Small intestine (tissue), 7 donors: ENCODE measurements around the gene EGLN2. TPM values are rescaled to one million over a fixed set of nuclear protein-coding genes. Genes with fewer than 3 reads are reported as not detected.
"Not testable (repeated sequence)": the region's sequence is repeated elsewhere in the genome, so short reads cannot be mapped to it uniquely, and the experiment has no call there.

ENCODE experiments used
- DNase-seq, 2 donors: peaks; one replicate each; pipeline versions ENCODE4 v3.0.0 to v3.0.0-alpha.2; 2013
- FAIRE-seq: peaks from 2 replicates; lab custom pipeline; 2012; peaks lifted over from hg19 to GRCh38; lab: Jason Lieb, UNC
- H3K27ac ChIP-seq, 3 donors: one replicate each; pipeline ENCODE4 v1.5.1; 2013; ENCODE audit warnings: low read length in 2 of 3, mild to moderate bottlenecking in 2 of 3, control low read depth in 1 of 3, inconsistent platforms in 1 of 3, low read depth in 1 of 3, moderate library complexity in 1 of 3
- H3K27me3 ChIP-seq, 3 donors: one replicate each; pipeline ENCODE4 v1.6.1; 2013; ENCODE audit warnings: low read length in 3 of 3, inconsistent platforms in 1 of 3; ENCODE audit not compliant: control insufficient read depth in 3 of 3, insufficient read depth in 3 of 3
- H3K36me3 ChIP-seq, 3 donors: one replicate each; pipeline ENCODE4 v1.6.1; 2013; ENCODE audit warnings: low read length in 3 of 3, inconsistent platforms in 1 of 3, low read depth in 1 of 3, mild to moderate bottlenecking in 1 of 3, moderate library complexity in 1 of 3; ENCODE audit not compliant: control insufficient read depth in 3 of 3, insufficient read depth in 2 of 3
- H3K4me1 ChIP-seq, 3 donors: one replicate each; pipeline ENCODE4 v1.6.1; 2013; ENCODE audit warnings: low read length in 2 of 3, inconsistent platforms in 1 of 3, low read depth in 1 of 3, mild to moderate bottlenecking in 1 of 3, moderate library complexity in 1 of 3; ENCODE audit not compliant: control insufficient read depth in 3 of 3, insufficient read depth in 2 of 3
- H3K4me3 ChIP-seq, 3 donors: one replicate each; pipeline ENCODE4 v1.5.1; 2013; ENCODE audit warnings: low read length in 3 of 3, control low read depth in 1 of 3, inconsistent platforms in 1 of 3, low read depth in 1 of 3, mild to moderate bottlenecking in 1 of 3, moderate library complexity in 1 of 3
- H3K9me3 ChIP-seq, 2 donors: one replicate each; pipeline ENCODE4 v1.6.1; 2013; ENCODE audit warnings: low read depth in 1 of 2, low read length in 1 of 2; ENCODE audit not compliant: control insufficient read depth in 2 of 2, insufficient read depth in 1 of 2
- WGBS, 3 donors: extraction: QIAGEN DNeasy Blood & Tissue Kit; methylation state at CpG; one replicate each; pipeline ENCODE4 v1.1.7; 2013; 5-methylcytosine and 5-hydroxymethylcytosine counted together
- polyA plus RNA-seq, 4 donors: library from polyadenylated mRNA; stranded (reverse) in 3 of 4; unstranded in 1 of 4; fragments of 200-250 nt in 3 of 4; fragments of 120-200 nt in 1 of 4; gene quantifications; one replicate each; pipeline versions ENCODE4 v1.2.1 to v1.2.3, GENCODE V29; 2013
- donor health status: healthy with polysubstance abuse.
- donor health status: control.
- donor health status: control.
- donor health status: Bipolar disorder and iron deficiency.
- donor health status: healthy.

Gene EGLN2
- polyA plus RNA-seq, 4 donors: 60.1 to 103 (median 81.3) TPM

DNA sequence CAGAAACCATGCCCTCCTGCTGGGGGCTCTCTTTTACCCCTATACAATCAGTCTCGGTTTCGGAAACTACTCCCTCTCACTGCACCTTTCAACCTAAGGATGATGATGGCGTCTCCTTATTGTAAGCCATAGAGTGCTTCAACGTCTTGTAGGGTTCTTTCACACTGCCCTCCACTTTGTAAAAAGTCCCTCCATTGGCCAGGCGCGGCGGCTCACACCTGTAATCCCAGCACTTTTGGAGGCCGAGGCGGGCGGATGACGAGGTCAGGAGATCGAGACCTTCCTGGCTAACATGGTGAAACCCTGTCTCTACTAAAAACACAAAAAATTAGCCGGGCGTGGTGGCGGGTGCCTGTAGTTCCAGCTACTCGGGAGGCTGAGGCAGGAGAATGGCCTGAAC is 31.8 kb downstream of the EGLN2 start:
- Histone ChIP-seq H3K27ac (peak overlapping the region in 1 of 3 donors; percentile 78), H3K36me3 (peaks cover 0 to 14% (median 2%) of the 10 kb centered on the region in 3 donors), H3K4me1 (peaks cover 0 to 34% (median 0%) of the 10 kb centered on the region in 3 donors)
- not testable (repeated sequence) for H3K27me3 ChIP-seq, H3K9me3 ChIP-seq, FAIRE-seq, H3K4me3 ChIP-seq, DNase-seq
- 95 to 99% (median 96%) methylated on average over 13 to 16 of the region's 16 CpGs for WGBS, 3 donors

DNA sequence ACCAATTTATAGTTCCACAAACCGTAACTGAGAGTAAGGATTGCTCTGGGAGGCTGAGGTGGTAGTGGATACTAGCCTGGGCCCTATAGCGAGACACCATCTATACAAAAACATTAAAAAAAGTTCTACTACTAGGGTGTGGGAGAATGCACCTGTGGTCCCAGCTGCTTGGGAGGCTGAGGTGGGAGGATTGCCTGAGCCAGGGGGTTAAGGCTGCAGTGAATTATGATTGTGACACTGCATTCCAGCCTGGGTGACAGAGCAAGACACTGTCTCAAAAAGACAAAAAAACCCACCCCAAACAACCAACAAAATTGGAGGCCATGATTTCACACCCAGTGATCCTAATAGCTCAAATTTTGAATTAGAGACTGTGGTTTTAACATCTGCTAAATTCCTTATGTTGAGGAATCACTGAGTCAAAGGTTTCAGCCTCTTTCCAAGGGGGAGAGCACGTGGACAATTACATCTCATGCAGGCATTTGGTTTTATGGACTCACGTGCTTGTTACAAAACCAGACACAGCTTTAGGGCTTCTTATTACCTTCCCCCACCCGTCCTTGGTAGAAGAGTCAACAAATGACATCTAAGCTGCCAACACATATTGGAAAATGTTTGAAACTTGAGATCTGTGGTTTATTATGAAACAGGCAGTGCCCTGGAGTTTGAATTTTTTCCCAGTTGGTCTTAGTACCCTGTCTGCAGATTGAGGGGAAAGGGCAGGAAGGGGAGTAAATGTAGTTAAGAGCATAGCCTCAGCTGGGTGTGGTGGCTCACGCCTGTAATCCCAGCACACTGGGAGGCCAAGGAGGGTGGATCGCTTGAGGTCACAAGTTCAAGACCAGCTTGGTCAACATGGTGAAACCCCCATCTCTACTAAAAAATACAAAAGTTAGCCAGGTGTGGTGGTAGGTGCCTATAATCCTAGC is 32.8 kb downstream of the EGLN2 start:
- no peak for FAIRE-seq
- H3K4me3 ChIP-seq: no peak overlapping the region
- peak; percentile 38 to 94 for DNase-seq
- WGBS, 3 donors: 37 to 63% (median 47%) methylated on average over 7 of the region's 7 CpGs
- peak overlapping the region in 1 of 3 donors; percentile 78 for H3K27ac ChIP-seq
- H3K9me3 ChIP-seq: no peaks in the 10 kb centered on the region
- peaks cover 0 to 34% (median 0%) of the 10 kb centered on the region in 3 donors for H3K4me1 ChIP-seq
- H3K36me3 ChIP-seq: peaks cover 0 to 11% (median 2%) of the 10 kb centered on the region in 3 donors
- no peaks in the 10 kb centered on the region for H3K27me3 ChIP-seq

DNA sequence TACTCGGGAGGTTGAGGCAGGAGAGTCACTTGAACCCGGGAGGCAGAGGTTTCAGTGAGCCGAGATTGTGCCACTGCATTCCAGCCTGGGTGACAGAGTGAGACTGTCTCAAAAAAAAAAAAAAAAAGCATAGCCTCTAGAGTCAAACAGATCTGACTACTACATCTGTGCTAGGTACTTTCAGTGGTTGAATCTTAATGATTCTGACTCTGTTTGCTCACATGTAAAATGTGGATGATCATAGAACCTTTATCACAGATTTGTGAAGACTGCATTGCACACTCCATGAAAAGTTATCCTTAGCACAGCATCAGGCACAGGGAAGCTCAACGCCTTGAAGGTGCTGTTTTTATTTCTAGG is 33.4 kb downstream of the EGLN2 start:
- H3K4me3 ChIP-seq, H3K36me3 ChIP-seq, FAIRE-seq, H3K27me3 ChIP-seq, H3K9me3 ChIP-seq, DNase-seq: not testable (repeated sequence)
- Histone ChIP-seq H3K27ac (peak overlapping the region in 1 of 3 donors; percentile 78), H3K4me1 (peaks cover 0 to 34% (median 0%) of the 10 kb centered on the region in 3 donors)
- 45 to 71% (median 64%) methylated on average over 4 of the region's 4 CpGs for WGBS, 3 donors

DNA sequence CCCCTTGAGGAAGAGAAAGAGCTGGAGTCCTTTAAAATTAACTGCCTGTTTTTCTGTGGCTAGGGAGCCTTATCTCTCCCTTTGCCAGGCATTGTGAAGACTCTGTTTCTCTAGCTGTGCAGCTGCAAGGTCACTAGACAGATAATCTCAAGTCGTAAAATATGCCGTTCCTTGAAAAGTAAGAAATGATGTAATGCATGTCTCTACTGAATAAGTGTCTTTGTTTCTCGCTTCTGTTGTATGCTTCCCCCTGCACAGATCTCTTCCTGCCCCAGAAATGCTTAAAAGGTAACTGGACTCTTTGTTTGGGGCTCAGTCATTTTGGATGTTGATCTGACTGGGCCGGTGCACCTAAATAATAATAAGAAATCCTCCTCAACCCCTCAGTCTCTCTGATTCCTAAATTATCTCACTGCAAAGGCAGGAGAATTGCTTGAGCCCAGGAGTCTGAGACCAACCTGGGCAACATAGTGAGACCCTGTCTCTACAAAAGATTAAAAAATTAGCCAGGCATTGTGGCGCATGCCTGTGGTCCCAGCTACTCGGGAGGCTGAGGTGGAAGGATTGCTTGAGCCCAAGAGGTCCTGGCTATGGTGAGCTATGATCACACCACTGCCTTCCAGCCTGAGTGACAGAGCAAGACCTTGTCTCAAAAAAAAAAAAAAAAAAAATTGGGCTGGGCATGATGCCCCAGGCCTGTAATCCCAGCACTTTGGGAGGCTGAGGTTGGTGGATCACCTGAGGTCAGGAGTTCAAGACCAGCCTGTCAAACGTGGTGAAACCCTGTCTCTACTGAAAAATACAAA is 34.9 kb downstream of the EGLN2 start:
- H3K4me1 ChIP-seq: peaks cover 0 to 34% (median 0%) of the 10 kb centered on the region in 3 donors
- not testable (repeated sequence) for H3K9me3 ChIP-seq, FAIRE-seq, H3K36me3 ChIP-seq, H3K27me3 ChIP-seq, H3K4me3 ChIP-seq
- 31 to 45% (median 37%) methylated on average over 7 of the region's 7 CpGs for WGBS, 3 donors
- peak in 1 of 2 donors; percentile 48 for DNase-seq
- H3K27ac ChIP-seq: peak overlapping the region in 1 of 3 donors; percentile 86

DNA sequence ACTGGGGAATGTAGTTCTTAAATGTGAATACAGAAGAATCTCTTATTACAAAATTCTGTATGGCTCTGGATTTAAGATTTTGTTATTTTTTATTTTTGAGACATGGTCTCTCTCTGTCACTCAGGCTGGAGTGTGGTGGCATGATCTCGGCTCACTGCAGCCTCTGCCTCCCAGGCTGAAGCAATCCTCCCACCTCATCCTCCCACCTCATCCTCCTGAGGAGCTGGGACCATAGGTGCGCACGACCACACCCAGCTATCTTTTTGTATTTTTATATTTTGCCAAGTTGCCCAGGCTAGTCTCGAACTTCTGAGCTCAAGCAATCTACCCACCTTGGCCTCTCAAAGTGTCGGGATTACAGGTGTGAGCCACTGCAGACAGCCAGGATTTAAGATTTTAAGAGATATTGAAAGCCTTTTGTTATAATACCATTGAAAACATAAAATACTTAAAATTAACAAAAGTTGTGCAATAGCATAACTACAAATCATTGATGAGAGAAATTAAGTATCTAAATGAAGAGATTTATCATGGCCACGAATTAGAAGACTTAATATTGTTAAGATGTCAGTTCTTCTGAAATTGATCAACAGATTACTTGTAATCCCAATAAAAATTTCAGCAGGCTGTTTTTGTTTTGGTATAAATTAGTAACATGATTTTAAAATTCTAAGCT is 37.9 kb downstream of the EGLN2 start:
- H3K9me3 ChIP-seq: no peaks in the 10 kb centered on the region
- H3K4me3 ChIP-seq: no peak overlapping the region
- DNase-seq (no peak), FAIRE-seq (no peak)
- 81 to 87% (median 87%) methylated on average over 6 of the region's 6 CpGs for WGBS, 3 donors
- H3K27ac ChIP-seq: no peak overlapping the region
- peaks cover 0 to 21% (median 0%) of the 10 kb centered on the region in 3 donors for H3K4me1 ChIP-seq
- no peaks in the 10 kb centered on the region for H3K27me3 ChIP-seq
- no peaks in the 10 kb centered on the region for H3K36me3 ChIP-seq

DNA sequence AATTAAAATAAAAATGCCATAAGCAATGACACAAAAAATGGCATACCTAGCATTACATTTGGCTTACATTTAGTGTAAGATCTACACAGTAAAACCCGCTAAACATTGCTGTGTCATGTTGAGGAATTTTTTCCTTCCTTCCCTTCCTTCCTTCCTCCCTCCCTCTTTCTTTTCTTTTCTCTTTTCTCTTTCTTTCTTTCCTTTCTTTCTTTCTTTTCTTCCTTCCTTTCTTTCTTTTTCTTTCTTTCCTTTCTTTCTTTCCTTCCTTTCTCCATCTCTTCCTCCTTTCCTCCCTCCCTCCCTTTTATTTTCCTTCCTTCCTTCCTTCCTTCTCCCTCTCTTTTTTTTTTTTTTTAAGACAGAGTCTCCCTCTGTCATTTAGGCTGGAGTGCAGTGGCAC is 39.5 kb downstream of the EGLN2 start:
- not testable (repeated sequence) for H3K4me3 ChIP-seq, H3K4me1 ChIP-seq, FAIRE-seq, H3K36me3 ChIP-seq, H3K27me3 ChIP-seq, H3K27ac ChIP-seq, H3K9me3 ChIP-seq, DNase-seq
- 83 to 91% (median 83%) methylated on average over 1 of the region's 1 CpG for WGBS, 3 donors

GRCh38 chr19:40842012-40842411 is 43.0 kb downstream of the EGLN2 start:
- not testable (repeated sequence) for H3K9me3 ChIP-seq, H3K4me1 ChIP-seq, FAIRE-seq, H3K27me3 ChIP-seq, H3K36me3 ChIP-seq, H3K4me3 ChIP-seq, DNase-seq, H3K27ac ChIP-seq
- WGBS, 3 donors: 90 to 95% (median 94%) methylated on average over 2 to 3 of the region's 3 CpGs
